RWPE2 (cell line): ENCODE measurements around the gene B3GAT1.

Experiments
- ATAC-seq: fragments of 200-7000 bp; cut with Tn5 transposase; 3 replicates; pipeline ENCODE4 v1.9.1; 2021; ENCODE audit warnings: low read depth
- DNase-seq: peaks from one replicate; pipeline ENCODE4 v3.0.0-alpha.2; 2020; ENCODE audit warnings: low spot score
- H3K27ac ChIP-seq: fragments of 450-650 bp; 2 replicates; pipeline ENCODE4 v1.5.1; 2017; ENCODE audit warnings: mild to moderate bottlenecking; ENCODE audit not compliant: poor library complexity, severe bottlenecking
- H3K27me3 ChIP-seq: fragments of 250-450 bp; sonication (Bioruptor Pico); 2 replicates; pipeline ENCODE4 v1.5.1; 2021; ENCODE audit warnings: mild to moderate bottlenecking, moderate library complexity; ENCODE audit not compliant: insufficient read depth, poor library complexity, severe bottlenecking
- H3K36me3 ChIP-seq: fragments of 250-450 bp; sonication (Bioruptor Pico); 2 replicates; pipeline ENCODE4 v1.5.1; 2020; ENCODE audit warnings: low read depth, mild to moderate bottlenecking, moderate library complexity
- H3K4me1 ChIP-seq: fragments of 250-450 bp; sonication (Bioruptor Pico); 2 replicates; pipeline ENCODE4 v1.5.1; 2021; ENCODE audit warnings: mild to moderate bottlenecking, moderate library complexity; ENCODE audit not compliant: insufficient read depth, poor library complexity, severe bottlenecking
- H3K4me3 ChIP-seq: fragments of 250-450 bp; sonication (Bioruptor Pico); 2 replicates; pipeline ENCODE4 v1.5.1; 2021; ENCODE audit warnings: mild to moderate bottlenecking, moderate library complexity; ENCODE audit not compliant: severe bottlenecking
- H3K9me3 ChIP-seq: fragments of 250-450 bp; sonication (Bioruptor Pico); 2 replicates; pipeline ENCODE4 v1.5.1; 2021; ENCODE audit warnings: mild to moderate bottlenecking, moderate library complexity; ENCODE audit not compliant: severe bottlenecking
- TF ChIP-seq, protein P1 (sequence below): fragments of 450-650 bp; IDR thresholded peaks from one replicate; pipeline ENCODE4 v1.5.1; 2017; ENCODE audit warnings: mild to moderate bottlenecking, moderate library complexity; ENCODE audit not compliant: poor library complexity, severe bottlenecking

B3GAT1 gene

DNA sequence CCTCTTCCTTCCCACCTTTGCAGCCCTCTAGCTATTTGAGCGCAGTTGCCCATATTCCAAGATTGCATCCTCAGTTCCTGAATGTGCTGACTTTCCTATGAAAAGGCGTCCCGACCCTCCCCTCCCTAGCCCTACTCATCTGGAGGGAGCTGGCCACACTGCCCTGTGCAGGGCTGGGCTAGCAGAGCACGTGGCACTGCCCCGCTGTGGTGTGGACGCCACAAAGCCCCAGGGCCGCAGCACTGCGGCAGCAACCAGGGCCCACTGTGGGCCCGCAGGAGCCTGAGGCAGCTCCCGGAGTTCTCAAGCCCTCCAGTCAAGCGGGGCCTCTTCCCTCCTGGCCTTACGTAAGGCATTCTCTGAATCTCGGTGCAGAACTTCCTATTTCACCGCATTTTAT is 27.6 kb downstream of the B3GAT1 start:
- no peak for ATAC-seq

DNA sequence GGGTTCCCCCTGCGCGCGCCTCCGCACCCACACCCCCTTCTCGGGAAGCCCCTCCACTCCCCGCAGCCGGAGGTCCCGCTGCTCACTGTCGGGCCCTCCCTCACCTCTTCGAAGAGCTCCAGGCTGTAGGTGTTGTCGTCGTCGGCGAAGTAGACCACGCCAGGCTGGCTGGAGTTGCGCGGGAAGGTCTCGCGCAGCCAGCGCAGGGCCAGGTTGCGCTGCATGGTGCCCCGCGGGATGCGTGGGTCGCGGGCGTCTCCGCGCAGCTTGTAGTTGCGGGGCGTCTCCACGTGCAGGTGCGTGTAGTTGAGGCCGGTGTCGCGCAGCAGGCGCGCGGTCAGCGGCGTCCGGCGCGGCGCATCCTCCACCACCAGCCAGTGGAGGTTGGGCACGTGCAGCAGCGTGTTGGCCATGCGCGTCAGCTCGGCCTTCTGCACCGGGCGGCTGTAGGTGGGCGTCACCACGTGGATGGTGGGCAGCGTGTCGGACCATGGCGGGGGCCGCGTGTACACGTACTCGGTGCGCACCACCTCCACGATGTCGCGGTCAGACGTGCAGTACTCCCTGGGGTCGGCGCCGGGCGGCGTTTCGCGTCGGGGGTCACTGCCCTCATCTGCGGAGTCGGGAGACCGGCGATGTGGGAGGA is 28.3 kb downstream of the B3GAT1 start:
- no peak overlapping the region for H3K27ac ChIP-seq
- no peaks in the 10 kb centered on the region for H3K27me3 ChIP-seq
- H3K4me3 ChIP-seq: no peak overlapping the region
- no peaks in the 10 kb centered on the region for H3K4me1 ChIP-seq
- no peak for ATAC-seq
- DNase-seq: no peak
- H3K36me3 ChIP-seq: no peaks in the 10 kb centered on the region
- TF ChIP-seq, protein P1, sequence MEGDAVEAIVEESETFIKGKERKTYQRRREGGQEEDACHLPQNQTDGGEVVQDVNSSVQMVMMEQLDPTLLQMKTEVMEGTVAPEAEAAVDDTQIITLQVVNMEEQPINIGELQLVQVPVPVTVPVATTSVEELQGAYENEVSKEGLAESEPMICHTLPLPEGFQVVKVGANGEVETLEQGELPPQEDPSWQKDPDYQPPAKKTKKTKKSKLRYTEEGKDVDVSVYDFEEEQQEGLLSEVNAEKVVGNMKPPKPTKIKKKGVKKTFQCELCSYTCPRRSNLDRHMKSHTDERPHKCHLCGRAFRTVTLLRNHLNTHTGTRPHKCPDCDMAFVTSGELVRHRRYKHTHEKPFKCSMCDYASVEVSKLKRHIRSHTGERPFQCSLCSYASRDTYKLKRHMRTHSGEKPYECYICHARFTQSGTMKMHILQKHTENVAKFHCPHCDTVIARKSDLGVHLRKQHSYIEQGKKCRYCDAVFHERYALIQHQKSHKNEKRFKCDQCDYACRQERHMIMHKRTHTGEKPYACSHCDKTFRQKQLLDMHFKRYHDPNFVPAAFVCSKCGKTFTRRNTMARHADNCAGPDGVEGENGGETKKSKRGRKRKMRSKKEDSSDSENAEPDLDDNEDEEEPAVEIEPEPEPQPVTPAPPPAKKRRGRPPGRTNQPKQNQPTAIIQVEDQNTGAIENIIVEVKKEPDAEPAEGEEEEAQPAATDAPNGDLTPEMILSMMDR: no peak
- H3K9me3 ChIP-seq: no peaks in the 10 kb centered on the region

More for the DNA sequence above, 27.6 kb downstream of the B3GAT1 start:
- no peak overlapping the region for H3K27ac ChIP-seq
- H3K9me3 ChIP-seq: no peaks in the 10 kb centered on the region
- no peaks in the 10 kb centered on the region for H3K27me3 ChIP-seq
- DNase-seq: no peak
- H3K4me3 ChIP-seq: no peak overlapping the region
- TF ChIP-seq, protein P1: no peak
- H3K36me3 ChIP-seq: no peaks in the 10 kb centered on the region
- no peaks in the 10 kb centered on the region for H3K4me1 ChIP-seq

DNA sequence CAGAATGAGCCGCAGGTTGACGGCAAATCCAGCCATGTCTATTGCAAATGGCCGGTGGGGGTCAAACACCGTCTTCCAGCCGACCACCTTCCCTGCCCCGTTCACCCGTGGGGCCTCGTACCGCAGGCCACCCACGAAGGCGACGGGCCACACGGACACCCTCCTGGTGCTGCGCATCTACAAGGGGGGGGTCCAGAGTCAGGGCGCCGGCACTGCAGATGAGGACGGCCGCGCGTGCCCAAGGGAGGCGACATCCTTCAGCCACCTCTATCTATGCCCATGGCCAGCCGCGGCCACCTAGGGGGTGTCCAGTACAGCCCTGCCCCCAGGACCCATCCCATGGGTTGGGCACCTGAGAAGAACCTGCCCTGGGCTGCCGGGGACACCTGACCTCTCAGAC is 29.2 kb downstream of the B3GAT1 start:
- Histone ChIP-seq H3K36me3 (no peaks in the 10 kb centered on the region), H3K27me3 (no peaks in the 10 kb centered on the region), H3K4me1 (no peaks in the 10 kb centered on the region), H3K4me3 (no peak overlapping the region), H3K9me3 (no peaks in the 10 kb centered on the region), H3K27ac (no peak overlapping the region)
- ATAC-seq (no peak), DNase-seq (no peak)
- TF ChIP-seq, protein P1: no peak

DNA sequence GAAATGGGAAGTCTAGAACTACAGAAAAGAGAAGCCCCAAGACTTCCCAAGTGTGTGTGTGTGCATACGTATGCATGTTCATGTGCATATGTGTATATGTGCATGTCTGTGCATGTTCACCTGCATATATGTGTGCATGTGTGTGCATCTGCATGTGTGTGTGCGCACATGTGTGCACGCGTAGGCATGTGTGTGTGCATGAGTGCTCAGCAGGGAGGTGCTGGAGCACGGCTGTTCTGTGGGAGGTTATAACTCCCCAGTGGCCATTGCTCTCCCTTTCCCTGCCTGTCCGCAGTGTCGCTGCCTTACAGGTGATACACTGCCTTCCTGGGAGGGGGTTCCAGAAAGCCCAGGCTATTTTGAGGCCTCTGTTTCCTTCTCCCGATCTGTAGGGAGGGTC is 29.8 kb downstream of the B3GAT1 start:
- Histone ChIP-seq H3K27ac (no peak overlapping the region), H3K9me3 (no peaks in the 10 kb centered on the region), H3K4me1 (no peaks in the 10 kb centered on the region), H3K27me3 (no peaks in the 10 kb centered on the region), H3K36me3 (no peaks in the 10 kb centered on the region), H3K4me3 (no peak overlapping the region)
- TF ChIP-seq, protein P1: no peak
- no peak for DNase-seq
- no peak for ATAC-seq

DNA sequence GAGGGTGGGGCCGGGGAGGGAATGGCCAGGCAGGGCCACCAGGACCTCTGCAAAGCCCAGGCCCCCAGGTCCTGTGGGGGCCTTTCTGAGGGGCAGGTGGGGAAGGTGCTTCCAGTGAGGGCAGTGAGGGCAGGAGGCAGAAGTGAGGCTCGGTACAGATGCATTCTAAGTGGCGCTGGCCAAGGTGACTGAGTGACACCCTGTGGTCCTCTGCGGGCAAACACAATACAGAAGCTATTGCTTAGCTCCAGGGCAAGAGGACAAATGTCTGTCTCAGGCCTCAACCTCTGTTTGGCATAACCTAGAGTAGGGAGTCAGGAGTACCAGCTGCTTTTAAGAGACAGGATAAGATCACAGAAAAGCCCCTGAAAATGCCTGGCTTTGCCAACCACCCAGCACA is 31.3 kb downstream of the B3GAT1 start:
- no peak overlapping the region for H3K4me3 ChIP-seq
- H3K36me3 ChIP-seq: no peaks in the 10 kb centered on the region
- H3K27me3 ChIP-seq: no peaks in the 10 kb centered on the region
- no peak for DNase-seq
- no peaks in the 10 kb centered on the region for H3K4me1 ChIP-seq
- ATAC-seq: no peak
- no peaks in the 10 kb centered on the region for H3K9me3 ChIP-seq
- TF ChIP-seq, protein P1: no peak
- H3K27ac ChIP-seq: no peak overlapping the region
